NCI-H748 treated with DMSO at 0.1 percent for 48 hours (cell line): ENCODE measurements around the gene LZTS2.
"Not testable (repeated sequence)": the region's sequence is repeated elsewhere in the genome, so short reads cannot be mapped to it uniquely, and the experiment has no call there.

ENCODE experiments used
- DNase-seq: peaks from one replicate; lab custom pipeline; 2025; lab: John Stamatoyannopoulos, UW

The LZTS2 gene

DNA sequence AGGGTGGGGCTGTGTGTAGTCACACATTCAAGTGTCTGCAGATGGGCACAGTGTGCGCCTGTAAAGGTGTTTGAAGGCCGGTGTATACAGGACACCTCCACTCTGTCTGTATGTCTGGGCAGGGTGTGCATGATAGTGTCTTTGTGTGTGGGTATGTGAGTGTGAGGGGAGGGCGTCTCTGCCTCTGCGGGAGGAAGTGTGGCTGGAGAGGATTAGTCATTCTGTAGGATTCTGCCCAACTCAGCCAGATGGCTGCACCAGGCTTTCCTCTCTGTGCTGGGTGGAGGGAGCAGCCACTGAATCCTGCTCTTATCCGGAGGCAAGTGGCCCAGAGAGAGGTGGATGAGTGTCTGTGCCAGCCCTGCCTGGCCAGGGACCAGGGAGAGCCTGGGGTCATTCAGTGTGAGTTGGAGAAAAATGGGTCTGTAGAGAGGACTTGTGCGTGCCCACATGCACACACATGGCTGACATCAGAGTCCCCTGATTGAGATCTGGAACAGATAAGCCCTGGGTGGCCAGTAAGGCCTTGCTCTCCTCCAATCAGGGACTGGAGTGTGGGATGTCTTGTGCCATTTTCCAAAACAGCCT is 33.1 kb downstream of the LZTS2 start:
- no peak for DNase-seq

DNA sequence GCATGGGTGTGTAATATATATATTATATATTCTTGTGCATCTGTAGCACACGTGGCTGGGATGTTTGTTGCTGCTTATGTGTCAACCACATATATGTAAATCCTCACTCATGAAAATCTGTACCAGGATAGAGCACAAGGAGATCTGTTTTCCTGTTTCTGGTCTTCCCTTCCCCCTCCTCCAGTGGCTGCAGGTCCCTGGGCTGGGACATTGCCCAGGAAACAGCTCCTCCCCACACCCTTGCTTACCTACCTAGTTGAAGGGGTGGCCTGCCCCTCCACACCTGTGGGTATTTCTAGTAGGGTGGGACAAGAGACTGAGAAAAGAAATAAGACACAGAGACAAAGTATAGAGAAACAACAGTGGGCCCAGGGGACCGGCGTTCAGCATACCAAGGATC is 33.7 kb downstream of the LZTS2 start:
- DNase-seq, result no peak

DNA sequence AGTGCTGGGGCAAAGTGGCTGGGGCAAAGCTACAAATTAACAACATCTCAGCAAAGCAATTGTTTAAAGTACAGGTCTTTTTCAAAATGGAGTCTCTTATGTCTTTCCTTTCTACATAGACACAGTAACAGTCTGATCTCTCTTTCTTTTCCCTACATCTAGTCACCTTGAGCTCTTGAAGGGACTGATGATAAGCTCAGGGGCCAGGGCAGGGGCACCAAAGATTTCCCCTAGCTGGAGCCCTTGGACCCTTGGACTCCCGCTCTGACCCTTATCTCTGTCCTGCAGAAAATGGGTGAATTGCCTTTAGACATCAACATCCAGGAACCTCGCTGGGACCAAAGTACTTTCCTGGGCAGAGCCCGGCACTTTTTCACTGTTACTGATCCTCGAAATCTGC is 34.8 kb downstream of the LZTS2 start:
- DNase-seq, result not testable (repeated sequence)

DNA sequence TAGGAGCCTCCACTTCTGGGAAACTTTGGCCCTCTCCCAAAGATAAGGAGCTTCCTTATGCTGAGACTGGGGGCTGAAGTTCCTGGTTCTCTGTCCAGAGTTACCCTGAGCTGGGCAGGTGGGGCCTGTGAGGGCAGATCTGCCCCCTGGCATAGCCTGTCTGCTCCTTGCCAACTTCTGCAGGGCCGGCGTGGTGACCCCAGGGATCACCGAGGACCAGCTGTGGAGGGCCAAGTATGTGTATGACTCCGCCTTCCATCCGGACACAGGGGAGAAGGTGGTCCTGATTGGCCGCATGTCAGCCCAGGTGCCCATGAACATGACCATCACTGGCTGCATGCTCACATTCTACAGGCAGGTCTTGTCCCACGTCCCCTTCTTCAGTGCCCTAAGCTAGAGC is 35.7 kb downstream of the LZTS2 start:
- no peak for DNase-seq

DNA sequence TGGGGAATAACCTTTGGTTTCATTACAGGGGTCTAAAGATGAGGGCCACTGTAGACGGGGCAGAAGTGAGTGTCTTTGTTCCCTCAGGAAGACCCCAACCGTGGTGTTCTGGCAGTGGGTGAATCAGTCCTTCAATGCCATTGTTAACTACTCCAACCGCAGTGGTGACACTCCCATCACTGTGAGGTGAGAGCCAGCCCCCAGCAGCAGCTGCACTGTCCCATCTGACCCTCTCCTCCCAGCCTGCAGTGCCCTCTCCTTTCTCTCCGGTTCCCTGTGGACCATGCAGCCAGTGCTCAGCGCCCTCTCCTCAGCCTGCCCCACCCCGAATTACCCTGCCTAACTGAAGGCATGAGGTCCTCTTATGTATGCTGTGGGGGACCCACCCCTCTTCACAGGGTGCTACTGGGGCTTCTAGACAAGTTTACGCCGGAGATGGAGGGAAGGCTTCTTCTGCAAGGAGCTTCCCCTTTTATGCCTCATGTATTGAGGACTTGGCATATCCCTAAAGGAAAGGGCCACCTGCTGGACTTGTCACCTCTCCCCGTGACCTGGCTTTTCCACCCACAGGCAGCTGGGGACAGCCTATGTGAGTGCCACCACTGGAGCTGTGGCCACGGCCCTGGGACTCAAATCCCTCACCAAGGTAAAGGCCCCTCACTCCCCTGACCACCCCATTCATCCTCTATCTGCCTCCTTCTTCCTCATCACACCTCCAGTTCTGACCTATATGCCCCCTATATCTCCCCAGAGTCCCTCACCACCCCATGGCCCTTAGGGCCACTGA is 36.5 kb downstream of the LZTS2 start:
- DNase-seq, result no peak

DNA sequence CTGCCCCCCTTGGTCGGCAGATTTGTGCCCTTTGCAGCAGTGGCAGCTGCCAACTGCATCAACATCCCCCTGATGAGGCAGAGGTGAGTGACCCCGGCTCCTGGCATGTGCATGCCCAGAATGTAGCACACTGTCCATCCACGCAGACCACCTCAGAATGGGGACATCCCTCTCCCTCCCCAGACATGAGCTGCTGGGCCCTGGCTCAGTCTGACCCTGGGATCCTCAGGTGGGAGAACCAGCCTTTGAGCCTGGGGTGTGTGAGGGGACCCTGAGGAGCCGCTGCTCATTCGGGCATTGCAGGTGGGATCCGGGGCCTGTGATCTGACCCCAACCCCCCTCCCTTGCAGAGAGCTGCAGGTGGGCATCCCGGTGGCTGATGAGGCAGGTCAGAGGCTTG is 37.1 kb downstream of the LZTS2 start:
- DNase-seq, result no peak

DNA sequence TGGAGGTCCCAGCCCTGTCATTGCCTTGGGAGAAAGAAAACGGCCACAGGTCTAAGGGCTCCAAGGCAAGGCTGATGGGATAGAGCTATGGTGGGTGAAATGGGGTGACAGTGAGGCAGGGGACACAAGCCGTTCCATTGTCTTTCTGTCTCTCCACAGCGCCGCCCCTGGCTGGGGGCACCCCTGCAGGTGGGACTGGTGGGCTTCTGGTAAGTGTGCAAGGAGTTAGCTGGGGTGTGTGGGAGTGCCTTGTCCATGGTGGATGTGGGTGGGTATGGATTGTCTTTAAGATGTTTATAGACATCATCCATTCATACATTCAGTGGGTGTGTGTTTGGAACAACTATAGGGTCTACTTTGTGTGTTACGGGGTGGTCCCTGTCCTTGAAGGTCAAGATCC is 38.9 kb downstream of the LZTS2 start:
- no peak for DNase-seq

DNA sequence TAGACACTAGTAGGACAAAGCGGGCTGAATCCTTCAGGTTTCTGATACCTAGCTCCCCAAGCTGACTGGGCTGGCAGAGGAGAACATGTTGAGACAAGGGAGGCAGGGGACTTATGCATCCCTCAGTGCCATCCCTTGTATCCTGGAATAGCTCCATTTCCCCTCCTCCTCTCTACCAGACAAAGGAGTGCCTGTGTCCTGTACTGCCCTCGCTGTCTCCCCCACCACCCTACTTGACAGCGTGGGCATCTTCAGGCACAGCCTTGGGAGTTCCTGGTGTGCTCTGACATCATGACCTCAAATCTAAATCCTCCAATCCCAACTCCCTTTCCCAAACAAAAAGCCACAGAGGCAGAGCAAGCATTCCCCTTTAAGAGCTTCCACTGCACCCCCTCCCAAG is 40.5 kb downstream of the LZTS2 start:
- DNase-seq, result no peak

DNA sequence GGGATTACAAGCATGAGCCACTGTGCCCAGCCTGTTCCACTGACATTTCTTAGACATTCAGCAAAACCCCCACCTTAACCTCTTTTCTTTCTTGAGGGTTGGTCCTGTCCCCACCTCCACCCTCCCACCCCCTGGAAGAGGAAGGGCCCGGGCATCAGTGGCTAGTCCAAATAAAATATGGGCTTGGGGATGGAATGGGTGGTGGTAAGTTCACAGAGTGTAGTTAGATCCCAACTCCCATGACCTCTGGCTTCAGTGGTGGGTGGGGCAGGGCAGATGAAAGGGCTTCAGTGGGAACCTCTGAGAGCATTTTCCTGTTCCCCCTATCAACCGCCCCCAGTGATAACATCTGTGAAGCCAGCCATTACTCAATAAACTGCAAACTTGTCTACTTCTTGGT is 41.2 kb downstream of the LZTS2 start:
- no peak for DNase-seq

DNA sequence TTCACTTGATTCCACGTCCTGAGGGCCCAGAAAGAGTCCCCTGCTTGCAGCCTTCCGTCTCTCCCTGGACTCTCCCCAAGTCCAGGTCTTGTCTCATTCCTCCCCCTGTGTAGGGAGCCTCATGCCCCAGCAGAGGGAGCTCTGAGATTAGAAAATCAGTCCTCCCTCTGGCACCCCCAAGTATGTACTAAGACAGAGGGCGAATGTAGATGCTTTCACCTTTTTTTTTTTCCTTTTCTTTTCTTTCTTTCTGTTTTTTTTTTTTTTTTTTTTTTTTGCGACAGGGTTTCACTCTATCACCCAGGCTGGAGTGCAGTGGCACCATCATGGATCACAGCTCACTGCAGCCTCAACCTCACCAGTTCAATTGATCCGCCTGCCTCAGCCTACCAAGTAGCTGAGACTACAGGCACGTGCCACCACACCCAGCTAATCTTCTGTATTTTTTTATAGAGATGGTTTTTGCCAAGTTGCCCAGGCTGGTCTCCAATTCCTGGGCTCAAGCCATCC is 41.7 kb downstream of the LZTS2 start:
- DNase-seq, result peak; percentile 37

DNA sequence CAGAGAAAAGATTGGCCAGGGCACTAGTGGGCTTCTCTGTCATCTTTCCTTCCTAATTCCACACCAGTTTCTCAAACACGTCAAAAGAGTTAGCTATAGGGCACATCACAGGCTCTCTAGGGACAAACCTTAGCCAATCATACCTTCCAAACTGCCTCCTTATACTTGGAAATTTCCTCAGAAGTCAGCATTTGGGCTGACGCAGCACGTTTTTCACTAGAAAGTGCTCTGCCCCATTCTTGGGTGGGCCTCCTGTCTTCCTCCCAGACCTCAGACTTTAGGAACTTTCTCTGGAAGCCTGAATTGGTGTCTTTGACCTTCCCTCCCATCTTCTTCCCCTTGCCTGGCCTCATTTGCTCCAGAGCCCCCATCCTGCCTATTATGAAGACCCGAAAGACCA is 42.5 kb downstream of the LZTS2 start:
- no peak for DNase-seq

DNA sequence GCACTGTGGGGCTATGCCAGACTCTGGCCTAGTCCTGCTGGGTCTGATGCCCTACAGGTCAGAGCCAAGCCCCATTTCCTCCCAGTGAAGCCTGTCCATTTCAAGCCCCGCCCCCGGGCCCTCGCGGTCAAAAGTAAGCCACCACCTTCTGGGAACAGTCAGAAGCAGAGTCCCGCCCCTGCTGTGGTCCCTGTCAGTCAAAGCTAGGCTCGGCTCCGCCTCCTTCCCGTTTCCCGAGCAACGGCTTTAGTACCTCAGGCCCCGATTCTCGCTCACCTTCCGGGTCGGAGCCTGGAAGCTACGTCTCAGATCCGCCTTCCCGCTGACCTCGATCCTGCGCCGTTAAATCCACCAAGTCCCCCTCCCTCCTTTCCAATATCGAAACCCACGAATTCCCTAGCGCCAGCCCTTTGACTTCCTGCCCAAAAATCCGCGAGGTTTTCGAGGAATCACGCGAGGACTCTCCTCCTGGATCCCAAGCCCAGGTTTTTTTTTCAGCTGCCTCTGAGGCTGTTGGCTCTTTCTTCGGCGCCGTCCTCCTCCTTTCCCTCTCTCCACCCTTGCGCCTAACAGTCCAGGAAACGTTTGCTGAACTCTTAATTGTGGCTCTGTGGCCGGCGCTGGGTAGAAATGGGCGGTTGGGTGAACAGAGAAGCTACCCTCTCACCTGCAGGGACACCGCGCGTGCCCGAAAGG is 43.2 kb downstream of the LZTS2 start:
- DNase-seq, result peak; percentile 88

DNA sequence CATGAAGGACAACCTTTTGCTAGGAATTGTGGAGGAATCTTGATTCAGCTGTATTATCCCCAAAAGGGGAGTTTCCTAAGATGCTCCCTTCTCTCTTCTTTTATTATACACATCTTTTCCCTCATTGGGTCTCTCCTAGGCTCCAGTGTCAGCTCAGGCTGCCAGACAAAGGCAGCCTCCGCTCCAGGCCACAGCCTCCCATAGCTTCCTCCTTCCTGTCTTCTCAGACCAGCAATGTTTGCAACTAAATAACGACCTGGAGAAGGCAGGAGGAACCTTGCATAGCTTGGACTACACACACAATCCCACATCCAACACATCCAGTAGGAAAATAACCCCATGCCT is 43.7 kb downstream of the LZTS2 start:
- no peak for DNase-seq

DNA sequence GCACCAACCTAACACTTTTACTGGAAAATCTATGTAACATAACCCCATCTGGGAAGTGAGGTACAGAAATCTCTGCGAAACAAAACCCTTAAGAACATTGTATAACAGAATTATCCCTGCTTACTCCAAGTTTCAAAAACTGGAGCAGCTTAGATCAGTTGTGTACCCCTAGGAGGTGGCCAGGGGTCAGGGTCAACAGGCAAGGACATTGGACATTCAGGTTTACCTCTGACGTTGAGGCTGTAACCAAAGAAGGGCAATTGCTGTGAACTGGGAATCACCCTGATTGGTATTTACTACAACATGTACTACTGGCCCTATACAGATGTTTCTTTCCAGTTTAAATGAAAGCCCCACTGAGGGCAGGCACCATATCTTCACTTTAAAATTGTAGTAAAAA is 44.5 kb downstream of the LZTS2 start:
- DNase-seq, result no peak

DNA sequence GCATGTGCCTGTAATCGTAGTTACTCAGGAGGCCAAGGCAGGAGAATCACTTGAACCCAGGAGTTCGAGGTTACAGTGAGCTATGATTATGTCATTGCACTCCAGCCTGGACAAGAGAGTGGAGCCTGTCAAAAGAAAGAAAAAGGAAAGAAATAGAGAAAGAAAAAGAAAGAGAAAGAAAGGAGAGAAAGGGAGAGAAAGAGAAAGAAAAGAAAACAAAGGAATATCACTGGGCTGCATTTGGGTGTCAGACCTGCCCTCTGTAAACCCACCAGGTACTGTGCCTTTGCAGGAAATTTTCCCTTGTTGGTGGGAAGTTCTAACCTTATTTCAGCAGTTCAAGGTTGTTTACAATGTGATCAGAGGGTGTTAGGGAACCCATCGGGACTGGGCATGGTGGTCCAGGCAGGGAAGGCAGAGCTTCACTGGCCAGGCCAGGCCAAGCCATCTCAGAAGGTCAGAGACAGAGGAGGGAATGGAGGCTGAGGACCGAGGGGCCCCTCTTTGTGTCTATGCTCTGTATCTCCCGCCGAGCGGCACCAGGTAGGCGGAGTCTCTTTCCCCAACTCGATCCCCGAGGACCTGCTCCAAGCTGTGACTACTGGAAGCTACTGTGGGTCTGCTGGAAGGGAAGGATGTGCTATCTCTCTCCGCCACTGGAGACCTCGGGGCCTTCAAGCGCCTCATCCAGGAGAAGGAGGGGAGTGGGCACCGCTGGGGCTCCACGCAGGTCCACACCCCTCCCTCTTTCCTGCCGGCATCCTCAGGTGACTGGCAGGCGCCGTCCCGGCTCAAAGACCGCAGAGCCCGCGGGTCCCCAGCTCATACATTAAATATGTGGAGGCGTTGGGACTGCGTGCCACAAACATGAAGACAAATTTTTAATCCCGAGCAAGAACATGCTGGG is 47.0 kb downstream of the LZTS2 start:
- DNase-seq, result no peak

DNA sequence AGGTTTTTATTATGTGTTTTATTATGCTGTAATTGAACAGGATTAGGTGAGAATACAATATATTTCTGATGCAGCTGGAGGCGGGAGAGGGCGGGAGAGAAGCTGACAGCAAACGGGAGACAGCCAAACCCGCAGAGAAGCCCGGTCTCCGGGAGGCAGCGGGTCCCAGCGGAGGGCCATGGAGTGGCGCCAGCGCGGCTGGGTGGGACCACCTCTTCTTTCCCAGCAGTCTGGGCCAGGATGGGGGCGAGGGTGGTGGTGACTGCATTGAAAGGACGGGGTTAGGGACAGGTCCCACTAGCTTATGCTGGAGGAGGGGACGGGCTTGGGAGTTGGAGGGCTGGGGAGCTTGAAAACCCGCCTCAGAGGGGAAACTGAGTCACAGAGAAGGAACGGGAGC is 47.7 kb downstream of the LZTS2 start:
- DNase-seq, result no peak

DNA sequence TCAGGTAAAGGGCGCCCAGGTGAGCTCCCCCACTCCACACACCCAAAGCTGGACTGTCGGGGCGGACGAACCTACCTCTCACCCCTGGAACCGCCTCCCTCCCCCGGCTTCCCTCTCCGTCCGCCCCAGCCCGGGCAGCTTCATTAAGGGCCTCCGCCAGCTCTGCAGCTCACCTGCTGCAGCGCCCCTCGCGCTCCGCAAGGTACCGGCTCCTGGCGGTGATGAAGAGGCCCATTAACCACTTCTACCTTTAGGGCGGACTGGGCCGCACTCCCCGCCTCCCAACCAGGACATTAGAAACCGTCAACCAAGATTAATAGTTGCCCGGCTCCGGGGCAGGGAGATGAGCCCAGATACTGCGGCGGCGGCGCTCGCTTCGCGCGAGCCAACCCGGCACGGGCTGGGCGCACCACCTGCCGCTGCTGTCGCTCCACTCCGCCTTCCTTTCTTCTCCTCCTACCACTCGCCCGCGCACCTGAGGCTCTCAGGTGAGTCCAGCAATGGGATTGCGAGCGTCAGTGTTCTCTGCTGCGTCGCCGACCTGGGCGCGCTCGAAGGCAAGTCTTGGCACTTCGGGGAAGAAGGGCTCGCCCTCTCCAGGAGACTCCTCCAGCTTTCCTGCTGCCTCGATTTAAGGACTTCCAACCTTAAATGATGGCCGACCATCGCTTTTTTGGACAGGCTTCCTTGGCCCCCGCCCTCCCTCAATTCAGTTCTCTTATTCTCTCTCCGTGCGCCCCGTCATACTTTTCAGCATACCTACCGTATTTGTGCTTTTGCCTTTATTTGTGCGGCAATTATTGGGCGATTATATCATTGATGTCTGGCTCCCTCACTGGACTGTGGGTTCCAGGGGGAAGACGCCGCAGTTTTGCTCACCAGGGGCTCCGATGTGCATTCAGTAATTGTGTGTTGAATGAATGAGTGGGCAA is 48.6 kb downstream of the LZTS2 start:
- DNase-seq, result peak; percentile 38

DNA sequence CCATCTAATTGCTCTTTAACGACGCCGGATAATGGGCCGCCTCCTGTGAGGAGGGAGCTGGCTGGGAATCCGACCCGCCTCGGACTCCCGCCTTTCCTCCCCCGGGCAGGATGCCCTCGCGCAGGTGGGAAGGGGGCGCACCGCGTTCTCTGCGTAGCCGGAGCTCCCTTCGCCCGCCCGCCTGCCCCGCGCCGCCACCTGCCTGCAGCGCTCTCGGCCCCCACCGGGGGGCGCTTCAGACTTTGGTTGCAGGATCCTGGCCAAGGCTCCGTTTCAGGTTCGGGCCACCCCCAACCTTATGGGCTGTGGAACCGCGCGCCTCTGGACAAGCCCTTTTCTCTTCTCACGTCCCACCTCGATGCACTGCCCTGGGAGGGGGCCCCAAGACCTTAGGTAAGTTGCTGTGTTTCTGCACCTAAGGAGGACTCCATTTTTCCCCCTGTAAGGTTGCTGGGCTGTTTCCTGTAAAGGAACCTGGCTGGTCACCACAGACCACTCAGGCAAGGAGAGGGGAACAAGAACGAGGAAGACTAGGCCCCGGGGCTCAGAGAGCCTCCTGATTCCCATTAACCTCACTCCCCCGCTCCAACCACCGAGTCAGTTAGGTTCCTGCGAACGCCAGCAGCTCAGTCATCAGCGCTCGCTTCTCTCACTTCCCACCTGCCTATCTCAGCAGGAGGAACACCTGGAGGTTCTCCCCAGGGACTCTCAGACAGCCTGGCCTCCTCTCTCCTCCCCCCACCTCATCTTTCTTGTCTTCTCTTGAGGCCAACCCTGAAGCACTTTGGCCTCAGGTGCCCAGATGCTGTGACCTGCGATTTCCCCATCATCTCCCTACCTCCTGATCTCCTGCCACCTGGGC is 50.8 kb downstream of the LZTS2 start:
- peak; percentile 45 for DNase-seq

DNA sequence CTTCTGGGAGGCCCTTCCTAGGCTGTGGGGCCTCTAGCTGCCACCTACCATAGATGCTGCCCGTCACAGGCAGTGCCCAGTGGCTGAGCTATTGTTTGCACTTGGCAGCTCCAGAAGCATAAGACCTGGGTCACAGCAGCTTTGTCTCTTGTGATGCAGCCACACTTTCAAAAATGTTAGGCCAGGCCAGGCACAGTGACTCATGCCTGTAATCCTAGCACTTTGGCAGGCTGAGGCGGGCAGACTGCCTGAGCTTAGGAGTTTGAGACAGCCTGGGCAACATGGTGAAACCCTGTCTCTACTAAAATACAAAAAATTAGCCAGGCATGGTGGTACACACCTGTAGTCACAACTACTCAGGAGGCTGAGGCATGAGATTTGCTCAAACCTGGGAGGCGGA is 52.7 kb downstream of the LZTS2 start:
- DNase-seq, result no peak

DNA sequence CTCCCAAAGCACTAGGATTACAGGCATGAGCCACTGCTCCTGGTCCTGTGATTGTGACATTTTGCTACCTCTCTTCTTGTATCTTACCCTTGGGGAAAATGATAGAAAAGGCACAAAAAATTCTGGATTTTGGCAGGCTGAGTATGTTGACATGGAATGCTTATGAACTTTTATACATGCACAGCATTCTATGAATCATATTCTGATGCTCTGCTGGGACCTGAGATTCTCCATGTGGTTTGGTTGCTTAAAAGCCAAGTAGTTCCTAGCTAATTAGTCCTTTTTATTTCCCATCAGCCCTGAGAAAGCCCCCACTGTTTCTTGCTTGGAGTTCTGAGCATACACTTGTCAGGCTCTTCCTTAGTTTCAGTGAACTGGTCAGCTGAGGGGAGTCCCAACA is 53.9 kb downstream of the LZTS2 start:
- no peak for DNase-seq
